Nephron progenitor cell (in vitro differentiated cells): ENCODE results near the gene TMIE.

Source experiments
- DNase-seq: peaks from one replicate; pipeline ENCODE4 v3.0.0; 2021
- H3K27ac Mint-ChIP-seq: 2 replicates; pipeline ENCODE4 v1.8.0; 2021; ENCODE audit warnings: mild to moderate bottlenecking, moderate library complexity, mixed read lengths
- H3K27me3 Mint-ChIP-seq: 2 replicates; pipeline ENCODE4 v1.8.0; 2021; ENCODE audit warnings: mild to moderate bottlenecking, low read depth, mixed read lengths; ENCODE audit not compliant: poor library complexity
- H3K36me3 Mint-ChIP-seq: 2 replicates; pipeline ENCODE4 v1.8.0; 2021; ENCODE audit warnings: low read depth, mixed read lengths
- H3K4me1 Mint-ChIP-seq: 2 replicates; pipeline ENCODE4 v1.8.0; 2021; ENCODE audit warnings: mixed read lengths
- H3K4me3 Mint-ChIP-seq: 2 replicates; pipeline ENCODE4 v1.8.0; 2021; ENCODE audit warnings: mild to moderate bottlenecking, moderate library complexity, mixed read lengths
- H3K9me3 Mint-ChIP-seq: 2 replicates; pipeline ENCODE4 v1.8.0; 2021; ENCODE audit warnings: mild to moderate bottlenecking, moderate library complexity, mixed read lengths
- CTCF ChIP-seq: fragments of 200-600 bp; sonication (generic); IDR thresholded peaks from 2 replicates; pipeline ENCODE4 v1.5.0; 2021; ENCODE audit warnings: antibody characterized with exemption

TMIE gene

GRCh38 chr3:46707601-46708011 lies 6.4 kb downstream of the TMIE start:
- H3K27me3 Mint-ChIP-seq: peaks cover 8% of the 10 kb centered on the region
- H3K36me3 Mint-ChIP-seq: no peaks in the 10 kb centered on the region
- no peak for DNase-seq
- TF ChIP-seq CTCF: no peak
- peaks cover 30% of the 10 kb centered on the region for H3K4me1 Mint-ChIP-seq
- H3K4me3 Mint-ChIP-seq: no peak overlapping the region
- H3K9me3 Mint-ChIP-seq: no peaks in the 10 kb centered on the region
- no peak overlapping the region for H3K27ac Mint-ChIP-seq

- no peak for TF ChIP-seq CTCF
- Mint-ChIP-seq H3K4me1 (peaks cover 37% of the 10 kb centered on the region), H3K9me3 (no peaks in the 10 kb centered on the region), H3K27me3 (peaks cover 7% of the 10 kb centered on the region), H3K27ac (no peak overlapping the region), H3K36me3 (no peaks in the 10 kb centered on the region), H3K4me3 (no peak overlapping the region)
- DNase-seq: no peak
These were observed 7.4 kb downstream of the TMIE start for GRCh38 chr3:46708401-46709156.

- Mint-ChIP-seq H3K9me3 (no peaks in the 10 kb centered on the region), H3K27me3 (peaks cover 3% of the 10 kb centered on the region), H3K4me3 (no peak overlapping the region), H3K36me3 (no peaks in the 10 kb centered on the region), H3K4me1 (peaks cover 37% of the 10 kb centered on the region), H3K27ac (no peak overlapping the region)
- no peak for TF ChIP-seq CTCF
- DNase-seq: no peak
These were observed 8.0 kb downstream of the TMIE start for GRCh38 chr3:46709157-46709654.

GRCh38 chr3:46709721-46710120 lies 8.5 kb downstream of the TMIE start:
- Mint-ChIP-seq H3K27me3 (peaks cover 3% of the 10 kb centered on the region), H3K36me3 (no peaks in the 10 kb centered on the region), H3K9me3 (no peaks in the 10 kb centered on the region), H3K4me1 (peaks cover 38% of the 10 kb centered on the region), H3K4me3 (no peak overlapping the region), H3K27ac (no peak overlapping the region)
- TF ChIP-seq CTCF: no peak
- no peak for DNase-seq

DNA sequence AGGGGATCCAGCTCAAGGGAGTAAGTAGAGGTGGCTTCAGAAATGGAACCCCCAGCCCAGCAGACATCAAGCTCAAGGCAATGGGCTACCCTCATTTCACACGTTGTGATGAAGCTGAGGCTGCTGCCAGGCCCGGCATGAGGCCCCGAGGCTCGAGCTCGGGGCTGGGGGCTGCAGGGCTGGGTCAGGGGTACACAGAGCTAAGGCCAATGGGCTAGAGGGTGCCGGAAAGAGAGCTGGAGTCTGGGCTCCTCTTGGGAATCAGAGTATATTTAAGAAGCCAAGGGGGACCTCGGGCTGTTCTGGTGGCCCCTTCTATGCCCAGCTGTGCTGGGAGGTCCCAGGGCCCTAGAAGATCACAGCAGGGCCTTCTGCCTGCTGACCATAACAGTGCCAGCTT lies 9.0 kb downstream of the TMIE start:
- Mint-ChIP-seq H3K9me3 (no peaks in the 10 kb centered on the region), H3K36me3 (no peaks in the 10 kb centered on the region), H3K27ac (no peak overlapping the region), H3K27me3 (peaks cover 3% of the 10 kb centered on the region), H3K4me1 (peaks cover 42% of the 10 kb centered on the region), H3K4me3 (no peak overlapping the region)
- no peak for DNase-seq
- TF ChIP-seq CTCF: no peak
